GM18498 (cell line): ENCODE data around the gene MEIOB.
"Not testable (repeated sequence)": the region's sequence is repeated elsewhere in the genome, so short reads cannot be mapped to it uniquely, and the experiment has no call there.

Experiments
- ATAC-seq: cut with Tn5 transposase; IDR thresholded peaks from one replicate; pipeline ENCODE4 v1.9.1; 2021; ENCODE audit warnings: mild to moderate bottlenecking, moderate library complexity; ENCODE audit not compliant: unreplicated experiment

MEIOB gene, protein sequence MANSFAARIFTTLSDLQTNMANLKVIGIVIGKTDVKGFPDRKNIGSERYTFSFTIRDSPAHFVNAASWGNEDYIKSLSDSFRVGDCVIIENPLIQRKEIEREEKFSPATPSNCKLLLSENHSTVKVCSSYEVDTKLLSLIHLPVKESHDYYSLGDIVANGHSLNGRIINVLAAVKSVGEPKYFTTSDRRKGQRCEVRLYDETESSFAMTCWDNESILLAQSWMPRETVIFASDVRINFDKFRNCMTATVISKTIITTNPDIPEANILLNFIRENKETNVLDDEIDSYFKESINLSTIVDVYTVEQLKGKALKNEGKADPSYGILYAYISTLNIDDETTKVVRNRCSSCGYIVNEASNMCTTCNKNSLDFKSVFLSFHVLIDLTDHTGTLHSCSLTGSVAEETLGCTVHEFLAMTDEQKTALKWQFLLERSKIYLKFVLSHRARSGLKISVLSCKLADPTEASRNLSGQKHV

GRCh38 chr16:1871974-1872635 is at the start of gene MEIOB:
TSS of gene MEIOB (minus strand) at chr16:1872164. CDS start at chr16:1868175, 3,989 bp downstream.
- ATAC-seq = no peak

DNA sequence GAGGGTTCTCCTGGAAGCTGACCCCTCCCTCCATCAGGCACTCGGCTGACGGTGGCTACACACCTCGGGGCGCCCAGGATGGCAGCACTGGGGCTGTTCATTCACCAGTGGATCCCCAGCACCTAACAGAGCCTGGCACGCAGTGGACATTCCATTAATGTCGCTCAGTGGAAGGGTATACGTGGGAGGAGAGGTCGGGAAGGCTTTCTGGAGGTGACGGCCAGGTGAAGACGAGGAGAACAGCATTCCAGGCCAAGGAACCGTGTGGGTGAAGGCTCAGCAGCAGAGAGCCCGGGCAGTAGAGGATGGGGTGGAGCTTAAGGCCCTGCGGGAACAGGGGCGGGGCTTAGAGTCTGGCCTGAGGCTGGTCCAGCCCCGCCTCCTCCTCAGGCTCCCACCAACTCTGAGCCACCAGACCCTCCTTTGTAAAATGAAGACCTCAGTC is 48.8 kb upstream of the MEIOB start:
- ATAC-seq = no peak

- ATAC-seq = not testable (repeated sequence)
Measured at GRCh38 chr16:1920122-1920521, 48.2 kb upstream of the MEIOB start.

DNA sequence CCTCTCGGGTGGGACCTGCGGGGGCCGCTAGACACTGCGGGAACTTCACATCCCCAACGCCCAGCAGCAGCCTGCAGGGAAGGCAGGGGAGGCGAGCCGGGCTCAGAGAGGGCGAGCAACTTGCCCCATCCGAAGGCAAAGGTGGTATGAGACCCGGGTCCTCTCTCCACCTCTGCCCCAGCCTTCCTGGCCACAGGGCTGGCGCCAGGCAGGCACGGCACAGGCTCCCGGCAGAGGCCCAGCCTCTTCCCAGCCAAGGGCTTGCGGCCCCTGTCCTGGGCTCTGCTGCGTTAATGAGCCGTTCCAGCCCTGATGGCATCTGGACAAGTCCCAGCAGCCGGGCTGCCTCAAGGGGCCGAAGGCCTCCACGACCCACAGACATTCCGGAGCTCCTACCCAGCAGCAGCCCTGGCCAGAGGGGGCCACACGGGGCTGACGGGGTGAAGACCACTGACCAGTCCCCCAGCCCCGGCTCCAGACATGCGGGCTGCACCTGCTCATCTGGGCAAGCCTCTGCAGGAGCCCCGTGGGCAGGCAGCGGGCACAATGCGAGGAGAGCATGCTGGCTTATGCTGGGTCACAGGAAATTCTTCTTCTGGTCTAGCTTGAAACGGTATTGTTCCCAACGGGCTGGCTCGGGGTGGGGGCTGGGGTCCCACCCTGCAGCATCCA is 47.5 kb upstream of the MEIOB start:
- ATAC-seq = no peak

GRCh38 chr16:1918351-1919326 is 46.7 kb upstream of the MEIOB start, which contains the start of gene HS3ST6:
TSS of gene HS3ST6 (minus strand) at chr16:1918415. CDS start at chr16:1918323, 92 bp downstream.
- no peak for ATAC-seq

DNA sequence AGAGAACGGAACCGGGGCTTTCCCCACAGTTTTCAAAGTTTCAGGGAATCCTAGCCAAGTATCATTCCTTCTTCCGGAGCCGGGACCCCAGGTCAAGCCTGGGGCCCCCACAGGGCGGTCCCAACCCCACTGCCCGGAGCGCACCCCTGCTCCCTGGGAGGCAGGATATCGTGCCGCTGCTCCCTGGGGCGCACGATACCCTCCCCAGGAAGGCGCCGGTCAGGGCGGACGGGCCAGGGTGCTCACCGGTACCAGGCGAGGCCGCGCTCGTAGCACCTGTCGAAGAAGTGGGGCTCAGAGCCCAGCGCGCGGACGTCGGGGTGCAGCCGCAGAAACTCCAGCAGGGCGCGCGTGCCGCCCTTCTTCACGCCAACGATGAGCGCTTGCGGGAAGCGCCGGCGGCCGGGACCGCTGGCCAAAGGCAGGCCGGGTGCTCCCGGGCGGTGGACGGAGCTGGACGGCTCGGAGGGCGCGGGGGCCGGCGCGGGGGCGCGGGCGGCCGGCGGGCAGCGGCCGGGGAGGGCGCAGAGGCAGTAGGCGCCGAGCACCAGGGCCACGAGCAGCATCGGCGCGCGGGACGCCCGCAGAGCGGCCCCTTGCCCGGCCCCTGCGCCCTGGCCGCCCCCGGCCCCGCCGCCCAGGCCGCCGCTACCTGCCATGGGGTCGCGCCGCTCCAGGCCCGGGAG is 45.8 kb upstream of the MEIOB start:
- no peak for ATAC-seq

DNA sequence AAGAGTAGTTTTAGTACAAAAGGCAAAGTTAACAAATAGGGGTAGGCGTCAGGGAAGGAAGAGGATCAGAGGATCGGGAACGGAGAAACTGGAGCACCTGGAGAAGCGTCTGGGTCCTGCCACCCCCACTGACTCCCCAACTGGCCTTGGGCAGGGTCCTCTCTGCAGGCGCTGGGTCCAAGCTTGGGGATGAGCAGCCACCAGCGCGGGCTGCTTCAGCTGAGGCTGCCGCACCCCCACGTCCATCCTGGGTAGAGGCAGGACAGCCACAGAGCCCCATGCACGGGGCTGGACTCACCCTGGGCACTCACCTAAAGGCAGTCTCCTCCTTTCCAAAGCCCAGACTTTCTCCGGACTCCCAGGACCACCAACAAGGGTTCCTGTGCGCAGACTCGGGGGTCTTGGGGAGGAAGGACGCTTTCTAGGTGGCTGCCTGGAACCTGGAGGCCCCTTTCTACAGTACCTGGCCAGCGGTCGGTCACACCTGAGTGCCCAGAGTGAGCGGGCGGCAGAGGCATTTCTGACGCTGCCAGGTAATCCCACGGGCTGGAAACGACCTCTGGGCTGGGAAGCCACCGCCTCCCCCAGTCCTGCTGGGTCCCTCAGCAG is 45.2 kb upstream of the MEIOB start:
- ATAC-seq = no peak

DNA sequence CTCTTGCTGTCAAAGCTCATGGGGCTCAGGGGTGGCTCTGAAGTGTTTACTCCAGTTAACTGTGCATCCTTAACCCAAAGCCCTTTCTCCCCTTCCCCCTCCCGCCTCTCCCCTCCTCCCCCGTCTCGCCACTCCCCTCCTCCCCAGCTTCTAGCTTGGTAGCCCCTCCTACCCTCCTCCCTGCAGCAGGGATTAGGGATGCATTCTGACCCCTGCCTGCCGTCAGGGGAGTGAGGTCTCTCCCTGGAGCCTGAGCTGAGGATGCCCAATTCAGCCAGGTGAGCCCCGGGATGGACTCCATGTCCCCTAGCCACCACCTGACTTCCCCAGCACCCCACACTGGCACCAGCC is 44.7 kb upstream of the MEIOB start:
- no peak for ATAC-seq

GRCh38 chr16:1915732-1916639 is 44.0 kb upstream of the MEIOB start:
- no peak for ATAC-seq

DNA sequence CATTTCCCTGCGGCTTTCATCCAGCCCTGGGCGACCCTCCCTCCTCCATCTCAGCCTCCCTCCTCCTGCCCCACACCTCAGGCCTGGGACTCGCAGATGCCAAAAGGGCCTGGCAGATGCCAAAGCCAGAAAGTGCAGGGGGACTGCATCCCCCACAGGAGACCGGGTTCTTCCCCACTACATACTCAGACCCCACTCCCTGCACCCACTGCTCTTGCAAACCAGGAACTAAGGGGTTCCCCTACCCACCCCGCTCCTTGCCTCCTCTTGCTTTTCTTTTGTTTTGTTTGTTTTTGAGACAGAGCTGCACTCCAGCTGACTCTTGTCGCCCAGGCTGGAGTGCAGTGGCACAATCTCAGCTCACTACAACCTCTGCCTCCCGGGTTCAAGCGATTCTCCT is 43.0 kb upstream of the MEIOB start:
- no peak for ATAC-seq

DNA sequence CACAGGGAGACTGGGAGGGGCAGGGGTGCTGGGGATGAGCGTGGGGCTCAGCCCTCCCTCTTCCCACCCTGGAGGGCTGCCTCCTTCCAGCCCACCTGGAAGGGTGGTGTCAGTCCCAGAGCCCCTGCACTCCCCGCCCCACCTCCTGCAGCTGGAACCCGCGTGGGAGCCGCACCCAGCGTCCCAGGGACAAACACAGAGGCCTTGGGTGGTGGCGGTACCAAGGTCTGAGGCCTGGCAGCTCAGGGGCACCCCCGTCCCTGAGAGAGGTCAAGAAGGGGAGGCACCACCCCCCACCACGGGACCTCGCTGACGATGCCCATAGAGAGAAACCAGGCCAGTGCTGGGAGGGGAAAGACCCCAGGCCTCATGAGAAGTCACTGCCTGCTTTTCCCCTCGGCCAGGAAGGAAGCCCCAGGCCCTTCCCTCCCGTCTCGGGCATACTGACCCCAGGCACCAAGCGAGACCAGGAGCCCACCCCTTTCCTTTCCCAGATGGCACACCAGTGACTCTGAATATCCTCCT is 42.2 kb upstream of the MEIOB start:
- no peak for ATAC-seq

GRCh38 chr16:1913327-1914083 is 41.5 kb upstream of the MEIOB start:
- no peak for ATAC-seq

- no peak for ATAC-seq
Measured at GRCh38 chr16:1912215-1912543, 40.2 kb upstream of the MEIOB start.

- ATAC-seq = no peak
Measured at GRCh38 chr16:1911467-1912214, 39.7 kb upstream of the MEIOB start.

- ATAC-seq = no peak
Measured at GRCh38 chr16:1909561-1910231, 37.7 kb upstream of the MEIOB start.

- ATAC-seq = no peak
Measured at GRCh38 chr16:1908983-1909382, 37.0 kb upstream of the MEIOB start.
